GM13977 (cell line): Measurements from ENCODE around the gene THADA.
A peak's percentile ranks its signal among the peaks of the same experiment; 100 is the strongest.
"Not testable (repeated sequence)": the region's sequence is repeated elsewhere in the genome, so short reads cannot be mapped to it uniquely, and the experiment has no call there.

ENCODE experiments used
- DNase-seq: peaks from one replicate; pipeline ENCODE4 v3.0.0; 2012; ENCODE audit warnings: low spot score
- CTCF ChIP-seq: IDR thresholded peaks from 2 replicates; pipeline ENCODE4 v1.5.1; 2012; ENCODE audit warnings: mild to moderate bottlenecking, control low read depth; ENCODE audit not compliant: insufficient read depth; ENCODE audit errors: extremely low read depth, missing control alignments
- in situ Hi-C: fragments of 300-500 bp; cut with MboI; formaldehyde crosslinking; loops from one replicate; pipeline ENCODE4 v1.12.0; 2022; ENCODE audit warnings: low sequenced_read_pairs, low pct_unique_long_range_greater_than_20kb, mixed read lengths, inconsistent platforms; ENCODE audit not compliant: unreplicated experiment

Gene THADA

GRCh38 chr2:43611987-43612894, 16.4 kb upstream of the THADA start:
- in situ Hi-C loops, result no loop called here
- DNase-seq, result peak; percentile 55
- peak; percentile 82 for TF ChIP-seq CTCF

- in situ Hi-C loops, result no loop called here
- no peak for DNase-seq
- no peak for TF ChIP-seq CTCF
Observed at GRCh38 chr2:43610361-43610760, 14.5 kb upstream of the THADA start.

- peak; percentile 74 for TF ChIP-seq CTCF
- in situ Hi-C loops, result no loop called here
- DNase-seq, result peak; percentile 36
Observed at GRCh38 chr2:43609290-43609918, 13.6 kb upstream of the THADA start.

GRCh38 chr2:43605851-43606250, 10.0 kb upstream of the THADA start:
- in situ Hi-C loops, result no loop called here
- no peak for TF ChIP-seq CTCF
- no peak for DNase-seq

DNA sequence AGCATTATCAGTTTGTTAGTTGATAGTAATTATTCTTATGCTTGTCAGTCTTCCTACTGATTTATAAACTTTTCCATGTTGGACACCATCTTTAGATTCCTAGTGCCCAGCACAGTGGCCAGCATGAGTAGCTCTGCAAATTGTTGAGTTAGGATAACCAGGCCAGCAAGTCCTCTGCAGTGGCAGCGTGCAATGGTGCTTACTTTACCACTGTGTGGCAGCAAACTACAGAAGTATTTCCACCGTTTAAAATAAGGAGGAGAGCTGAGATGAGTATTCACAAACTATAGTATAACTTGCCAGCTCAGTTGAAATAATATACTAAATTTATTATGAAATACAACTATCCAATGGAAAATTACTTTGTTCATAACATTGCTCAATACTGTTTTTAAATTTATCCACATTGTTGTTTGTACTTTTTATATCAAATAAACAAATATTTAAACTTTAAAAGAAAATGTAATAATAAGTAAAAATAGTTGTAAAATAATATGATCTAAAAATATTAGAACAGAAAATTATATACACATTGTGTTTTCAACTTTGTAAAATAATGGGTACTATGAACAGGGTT, 9.3 kb upstream of the THADA start:
- TF ChIP-seq CTCF, result peak; percentile 54
- DNase-seq, result peak; percentile 24
- in situ Hi-C loops, result no loop called here

GRCh38 chr2:43604674-43605073, 8.8 kb upstream of the THADA start:
- peak; percentile 12 for TF ChIP-seq CTCF
- no peak for DNase-seq
- in situ Hi-C loops, result no loop called here

DNA sequence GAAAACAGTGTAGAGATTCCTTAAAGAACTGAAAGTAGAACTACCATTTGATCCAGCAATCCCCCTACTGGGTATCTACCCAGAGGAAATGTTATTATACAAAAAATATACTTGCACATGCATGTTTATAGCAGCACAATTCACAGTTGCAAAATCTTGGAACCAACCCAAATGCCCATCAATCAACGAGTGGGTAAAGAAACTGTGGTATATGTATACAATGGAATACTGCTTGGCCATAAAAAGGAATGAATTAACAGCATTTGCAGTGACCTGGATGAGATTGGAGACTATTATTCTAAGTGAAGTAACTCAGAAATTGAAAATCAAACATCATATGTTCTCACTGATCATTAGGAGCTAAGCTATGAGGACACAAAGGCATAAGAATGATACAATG, 4.8 kb upstream of the THADA start:
- in situ Hi-C loops, DNase-seq: not testable (repeated sequence)
